NCI-H2029 treated with DMSO at 0.1 percent for 48 hours (cell line): ENCODE measurements around the gene RADIL.

Experiments used
- DNase-seq: peaks from one replicate; lab custom pipeline; 2025; lab: John Stamatoyannopoulos, UW

Gene RADIL

DNA sequence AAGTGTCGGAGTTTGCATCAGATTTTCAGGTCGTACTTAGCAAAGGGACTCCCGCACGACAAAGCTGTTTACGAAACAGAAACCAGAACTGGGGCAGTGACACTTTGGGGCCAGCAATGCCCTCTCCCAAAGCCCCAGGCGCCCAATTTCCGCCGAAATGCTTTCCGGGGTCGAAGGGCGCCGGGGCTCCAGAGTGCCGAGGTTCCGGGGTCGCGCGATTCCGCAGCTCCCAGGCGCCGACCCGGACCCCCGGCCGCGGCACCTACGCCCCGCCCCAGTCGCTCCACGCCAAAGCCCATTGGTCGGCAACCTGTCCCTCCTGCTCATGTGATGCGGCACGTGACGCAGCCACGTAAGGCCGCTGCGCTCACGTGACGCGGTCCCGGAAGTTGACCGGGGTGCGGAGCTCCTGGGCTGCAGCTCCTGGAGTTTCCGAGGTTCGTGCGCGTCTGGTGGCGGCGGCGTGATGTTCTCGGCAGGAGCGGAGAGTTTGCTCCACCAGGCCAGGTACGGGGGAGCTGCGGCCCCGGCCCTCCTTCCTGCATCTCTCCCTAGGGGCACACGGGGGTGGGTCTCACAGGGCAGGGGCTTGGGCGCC is 108.2 kb downstream of the RADIL start, which contains the start of gene AP5Z1:
TSS of gene AP5Z1 (plus strand) at position 374 of the 598 bp plus-strand sequence. CDS start at position 467, 93 bp downstream.
- DNase-seq = peak; percentile 67

DNA sequence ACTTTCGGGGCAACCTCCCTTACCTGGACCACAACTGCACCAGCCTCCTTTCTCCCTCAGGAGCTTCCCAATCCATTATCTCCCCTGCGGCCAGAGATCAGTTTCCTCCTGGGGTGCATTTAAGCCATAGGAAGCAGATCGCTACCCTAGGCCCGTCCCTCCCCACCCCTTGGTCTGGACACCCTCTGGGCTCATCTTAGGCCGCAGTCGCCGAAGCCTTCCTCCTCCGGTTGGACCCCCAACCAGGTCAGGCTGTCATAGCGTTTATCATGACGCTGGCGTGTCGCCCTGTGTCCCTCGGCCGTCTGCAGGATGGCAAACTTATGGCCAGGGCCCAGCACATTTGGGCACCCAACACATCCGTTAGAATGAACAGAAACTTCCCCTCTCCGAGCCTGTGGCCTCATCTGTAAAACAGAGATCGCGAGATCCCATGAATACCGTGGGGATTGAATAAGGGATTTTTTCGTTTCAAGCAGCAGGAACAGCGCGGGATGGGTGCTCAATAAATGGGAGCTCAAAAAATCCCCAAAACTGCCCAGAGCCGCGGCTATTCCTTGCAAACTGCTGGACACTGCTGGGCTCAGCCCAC is 108.8 kb downstream of the RADIL start:
- peak; percentile 17 for DNase-seq

DNA sequence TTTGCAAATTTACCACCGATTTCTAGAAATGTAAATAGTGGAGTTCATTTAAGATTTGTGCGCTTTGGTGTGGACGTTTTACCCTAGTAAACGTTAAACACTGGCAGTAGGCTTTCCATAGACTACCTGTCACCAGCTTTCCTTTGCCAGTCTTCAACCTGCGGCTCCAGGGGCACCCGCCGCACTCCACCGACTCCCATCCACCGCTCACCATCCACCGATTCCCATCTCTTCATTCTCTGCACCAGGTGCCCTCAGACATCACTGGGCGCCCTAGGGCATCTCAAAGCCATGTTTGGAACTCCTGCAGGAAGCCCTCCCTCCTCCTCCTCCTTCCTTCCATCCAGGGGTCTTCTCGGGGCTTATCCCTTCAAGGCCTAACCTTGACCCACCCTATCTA is 109.5 kb downstream of the RADIL start:
- DNase-seq = no peak

DNA sequence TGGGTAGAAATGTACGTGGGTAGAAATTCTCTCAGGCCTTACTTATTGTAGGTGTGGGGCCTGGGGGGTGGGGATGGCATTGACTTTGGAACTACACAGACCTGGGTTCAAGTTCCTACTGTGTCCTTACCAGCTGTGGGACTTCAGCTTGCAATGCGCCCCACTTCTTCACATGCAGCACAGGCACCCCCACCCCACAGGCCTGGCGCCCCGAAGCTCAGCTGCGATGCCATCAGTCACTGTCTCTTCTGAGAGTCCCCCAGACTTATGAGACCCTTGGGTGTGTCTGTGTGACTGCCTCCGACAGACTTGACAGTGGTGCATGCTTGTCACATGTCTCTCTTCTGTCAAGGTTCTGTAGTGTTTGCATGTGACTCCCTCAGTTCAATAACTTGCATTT is 111.2 kb downstream of the RADIL start:
- DNase-seq = no peak

DNA sequence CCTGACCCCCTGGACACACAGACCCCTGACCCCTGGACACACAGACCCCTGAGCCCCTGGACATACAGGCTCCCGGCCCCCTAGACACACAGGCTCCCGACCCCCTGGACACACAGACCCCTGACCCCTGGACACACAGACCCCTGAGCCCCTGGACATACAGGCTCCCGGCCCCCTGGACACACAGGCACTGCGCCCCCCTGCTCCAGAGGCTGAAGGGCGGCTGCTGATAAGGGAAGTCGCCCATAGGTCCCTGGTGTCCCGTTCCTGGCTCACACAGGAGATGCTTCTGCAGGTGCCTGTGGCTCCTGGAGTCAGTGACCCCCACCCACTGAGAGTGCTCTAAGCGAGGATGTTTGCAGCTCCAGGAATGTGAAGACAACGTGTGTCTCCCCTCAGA is 111.8 kb downstream of the RADIL start:
- no peak for DNase-seq

DNA sequence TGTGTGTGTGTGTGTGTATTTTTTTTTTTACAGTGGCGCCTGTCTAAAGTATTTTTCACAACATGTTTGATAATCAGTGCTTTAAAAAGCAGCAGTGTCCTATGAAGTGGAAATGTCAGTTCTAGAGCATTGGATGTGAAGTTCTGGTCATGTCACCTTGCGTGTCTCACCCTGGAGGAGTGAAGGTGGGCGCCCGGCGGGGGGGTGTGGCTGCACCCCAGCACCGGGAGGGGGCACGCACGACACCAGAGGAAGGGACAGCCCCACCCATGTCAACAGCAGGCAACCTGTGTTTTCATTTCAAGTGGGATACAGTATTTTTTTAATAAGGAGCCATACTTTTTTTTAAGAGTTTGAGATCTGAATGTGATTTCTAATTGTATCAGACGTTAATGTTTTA is 112.6 kb downstream of the RADIL start:
- DNase-seq = no peak

DNA sequence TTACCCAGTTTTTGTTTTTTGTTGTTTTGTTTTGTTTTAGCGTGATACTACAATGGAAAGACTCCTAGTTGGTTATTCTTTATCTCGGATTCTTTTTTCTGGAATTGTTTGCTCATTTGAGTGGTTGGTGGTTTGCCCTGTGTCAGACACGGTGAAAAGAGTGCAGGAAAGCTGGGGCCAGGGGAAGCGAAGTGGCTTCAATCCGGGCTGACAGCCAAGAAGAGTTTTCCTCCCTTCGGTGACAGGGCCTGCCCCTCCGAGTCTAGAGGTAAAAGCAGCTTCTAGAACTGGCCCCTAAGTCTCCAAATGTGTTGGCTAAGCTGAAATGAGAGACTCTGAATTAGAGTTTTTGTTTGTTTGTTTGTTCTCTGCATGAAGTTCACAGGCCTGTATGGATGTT is 113.8 kb downstream of the RADIL start:
- DNase-seq = peak; percentile 50

DNA sequence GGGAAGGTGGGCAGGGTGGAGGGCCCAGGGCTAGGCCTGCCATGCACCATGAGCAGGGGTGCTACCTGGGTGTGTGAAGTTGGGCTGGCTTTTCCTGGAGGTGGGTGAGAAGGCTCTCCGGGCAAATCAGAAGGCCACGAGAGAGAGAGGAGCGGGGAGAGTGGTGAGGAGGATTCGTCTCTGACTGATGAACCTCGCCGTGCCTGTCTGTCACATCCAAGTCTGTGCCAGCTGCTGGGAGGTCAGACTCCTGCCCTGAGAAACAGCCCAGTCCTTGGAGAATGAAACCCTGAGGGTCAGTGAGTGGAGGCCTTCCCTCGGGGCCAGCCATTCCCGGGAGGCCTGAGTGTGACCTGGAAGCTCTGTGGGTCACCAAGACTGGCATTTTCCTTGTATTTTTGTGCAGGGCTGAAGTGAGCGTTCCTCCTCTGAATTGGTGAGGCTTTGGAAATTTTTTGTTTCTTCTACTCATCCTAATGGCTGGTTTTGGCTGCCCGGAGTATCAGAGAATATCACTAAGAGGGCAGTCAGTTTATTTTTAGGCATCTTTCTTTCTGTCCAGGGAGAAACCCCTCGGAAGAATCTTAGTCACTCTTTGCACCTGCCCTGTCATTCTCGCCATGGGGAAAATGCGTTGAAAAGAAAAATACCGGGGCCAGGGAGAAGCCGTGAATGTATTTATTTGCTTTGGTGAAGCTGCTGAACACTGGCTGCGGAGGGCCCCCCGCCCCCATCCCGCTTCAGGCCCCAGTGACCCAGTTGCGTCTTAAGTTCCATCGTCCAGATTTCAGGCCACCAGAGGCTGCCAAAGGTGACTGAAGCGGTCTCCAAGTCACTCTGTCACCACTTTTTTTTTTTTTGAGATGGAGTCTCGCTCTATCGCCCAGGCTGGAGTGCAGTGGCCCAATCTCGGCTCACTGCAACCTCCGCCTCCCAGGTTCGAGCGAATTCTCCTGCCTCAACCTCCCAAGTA is 114.6 kb downstream of the RADIL start:
- DNase-seq = no peak

DNA sequence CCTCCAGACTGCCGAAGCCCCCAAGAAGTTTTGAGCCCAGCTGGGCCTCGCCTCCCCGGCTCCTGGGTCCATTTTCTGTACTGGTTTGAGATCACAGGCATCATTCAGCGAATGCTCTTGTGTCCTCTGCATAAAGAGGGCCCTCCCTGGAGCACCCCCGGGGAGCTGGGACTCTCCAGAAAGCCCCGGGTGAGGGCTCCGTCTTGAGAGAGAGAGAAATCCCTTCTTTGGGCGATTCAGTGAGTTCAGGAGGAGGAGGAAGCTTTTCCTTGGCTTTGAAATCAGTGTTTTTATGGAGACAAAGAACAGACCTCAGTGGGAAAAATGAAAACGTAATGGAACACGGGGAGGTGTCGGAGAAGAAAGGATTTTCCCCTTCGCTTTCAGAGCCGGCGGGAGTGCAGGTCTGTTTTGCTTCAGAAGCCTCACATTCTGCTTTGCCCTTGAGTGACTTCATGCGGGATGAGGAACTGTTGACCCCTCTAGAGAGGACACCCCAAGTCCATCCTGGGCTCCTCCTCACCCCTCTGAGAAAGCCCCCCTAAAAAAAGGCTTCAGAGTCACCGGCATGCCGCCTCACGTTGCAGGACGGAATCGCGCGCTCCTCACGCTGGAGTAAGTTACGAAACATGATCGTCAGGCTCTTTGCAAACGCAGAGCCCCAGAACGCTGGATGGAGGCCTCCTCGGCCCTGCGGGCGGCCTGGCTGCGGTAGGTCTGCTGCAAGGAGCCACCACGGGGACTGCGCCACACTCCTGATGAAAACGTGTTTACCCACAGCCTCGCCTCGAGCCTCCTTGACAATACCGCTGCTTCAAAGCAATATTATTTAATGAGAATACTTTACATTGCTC is 116.6 kb downstream of the RADIL start:
- no peak for DNase-seq

DNA sequence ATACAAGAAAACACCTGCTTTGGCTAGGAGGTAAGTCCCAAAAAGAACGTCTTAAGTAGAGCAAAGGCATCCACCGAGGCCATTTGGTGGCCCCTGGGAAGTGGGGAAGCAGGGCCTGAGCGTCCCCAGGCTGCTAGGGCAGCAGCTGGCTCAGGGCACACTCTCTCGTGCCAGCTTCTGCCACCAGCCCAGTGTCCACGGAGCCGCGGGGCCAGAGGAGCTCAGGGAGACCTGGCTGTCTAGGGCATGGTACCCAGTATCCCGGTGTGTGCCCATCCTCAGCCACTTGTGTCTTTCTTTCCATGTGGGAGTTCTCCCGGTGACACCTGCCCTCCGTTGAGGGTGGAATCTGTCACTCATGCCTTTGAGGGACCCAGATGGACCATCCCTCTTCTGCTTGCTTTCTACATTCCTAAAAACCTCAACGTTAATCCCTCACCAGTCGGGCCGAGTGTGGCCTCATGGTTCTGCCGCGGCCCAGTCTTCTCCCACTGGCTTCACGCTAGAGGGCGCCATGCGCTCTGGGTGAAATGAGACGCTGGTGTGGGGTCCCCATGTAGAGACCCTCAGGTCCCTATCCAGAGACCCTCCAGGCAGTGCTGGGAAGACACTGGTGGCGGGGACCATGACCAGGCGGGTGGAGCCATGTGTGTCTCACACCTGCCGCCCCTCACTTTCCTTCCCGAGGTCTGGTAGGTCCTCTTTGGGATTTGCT is 117.6 kb downstream of the RADIL start:
- no peak for DNase-seq

DNA sequence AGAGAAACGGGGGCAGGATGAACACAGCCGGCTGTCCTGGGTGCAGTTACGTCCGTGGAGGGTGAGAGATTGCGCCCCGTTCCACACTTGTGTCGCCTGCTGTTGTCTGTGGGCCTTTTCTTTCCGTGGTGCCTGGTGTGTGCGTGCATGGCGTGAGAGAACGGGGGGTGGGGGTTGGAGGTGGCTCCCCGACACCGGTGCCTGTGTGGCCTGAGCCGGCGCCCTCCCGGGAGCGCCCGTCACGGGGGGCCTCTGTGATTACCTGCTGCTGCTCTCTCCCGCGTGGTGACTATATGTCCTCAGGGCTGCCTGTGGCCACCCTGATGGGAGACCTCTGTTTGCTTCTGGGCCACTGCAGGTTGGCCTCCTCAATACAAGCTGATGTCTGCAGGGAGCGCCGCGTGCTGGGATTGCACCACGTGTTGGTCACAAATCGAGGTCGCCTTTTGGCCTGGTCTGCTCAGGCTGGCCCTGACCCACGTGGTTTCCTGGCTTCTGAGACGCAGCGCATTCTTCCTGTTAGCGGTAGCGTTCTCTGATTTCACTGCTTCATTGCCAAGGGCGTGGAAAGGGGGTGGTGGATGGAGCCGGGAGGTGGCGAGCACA is 119.0 kb downstream of the RADIL start:
- no peak for DNase-seq

DNA sequence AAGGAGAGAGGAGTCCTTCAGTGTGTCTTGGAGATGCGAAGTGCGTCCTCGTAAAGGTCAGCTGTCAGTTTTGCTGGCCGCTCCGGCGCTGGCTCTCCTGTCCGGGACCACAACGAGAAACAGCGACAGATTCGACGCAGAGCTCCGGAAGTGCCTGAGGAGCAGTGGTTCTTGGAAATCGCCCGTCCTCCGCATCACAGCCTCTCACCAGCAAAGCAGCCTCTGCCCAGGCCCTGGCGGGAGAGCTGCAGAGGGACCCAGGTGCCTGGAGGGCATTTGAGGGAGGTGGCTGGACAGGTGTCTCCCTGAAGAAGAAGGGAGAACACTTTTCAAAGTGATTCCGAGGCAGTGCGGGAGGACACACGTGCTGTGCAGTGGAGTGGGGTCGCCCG is 119.7 kb downstream of the RADIL start:
- DNase-seq = no peak

DNA sequence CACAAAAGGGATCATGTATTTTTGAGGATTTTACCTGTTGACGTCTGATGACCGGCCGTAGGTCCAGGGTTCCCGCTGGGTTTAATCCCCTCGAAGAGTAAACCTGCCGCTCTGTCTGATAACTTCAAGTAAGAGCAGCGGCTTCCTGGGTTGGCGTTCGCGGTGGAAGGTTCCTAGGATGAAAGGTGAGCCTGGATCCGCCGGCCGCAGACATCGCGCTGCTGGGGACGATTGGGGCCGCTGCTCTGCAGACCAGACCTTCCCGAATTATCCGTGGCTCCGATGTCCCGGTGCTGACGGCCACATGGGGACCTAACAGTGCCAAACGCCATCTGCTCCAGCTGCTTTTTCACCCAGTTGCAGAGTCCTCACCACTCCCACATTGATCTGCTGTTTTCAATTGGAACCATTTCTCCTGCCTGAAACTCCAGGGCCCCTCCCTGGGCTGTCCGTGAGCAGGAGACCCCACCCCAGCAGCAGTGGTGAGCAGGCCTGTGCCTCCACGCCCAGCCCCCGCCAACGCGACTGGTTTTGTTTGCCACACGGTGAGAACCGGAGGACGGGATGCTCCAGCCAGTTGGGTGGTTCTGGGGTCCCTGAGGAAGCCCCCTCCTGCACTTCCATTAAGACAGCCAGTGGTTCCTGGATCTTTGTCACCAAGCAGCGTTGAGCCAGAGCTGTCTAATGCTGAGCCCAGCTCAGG is 120.3 kb downstream of the RADIL start:
- no peak for DNase-seq

DNA sequence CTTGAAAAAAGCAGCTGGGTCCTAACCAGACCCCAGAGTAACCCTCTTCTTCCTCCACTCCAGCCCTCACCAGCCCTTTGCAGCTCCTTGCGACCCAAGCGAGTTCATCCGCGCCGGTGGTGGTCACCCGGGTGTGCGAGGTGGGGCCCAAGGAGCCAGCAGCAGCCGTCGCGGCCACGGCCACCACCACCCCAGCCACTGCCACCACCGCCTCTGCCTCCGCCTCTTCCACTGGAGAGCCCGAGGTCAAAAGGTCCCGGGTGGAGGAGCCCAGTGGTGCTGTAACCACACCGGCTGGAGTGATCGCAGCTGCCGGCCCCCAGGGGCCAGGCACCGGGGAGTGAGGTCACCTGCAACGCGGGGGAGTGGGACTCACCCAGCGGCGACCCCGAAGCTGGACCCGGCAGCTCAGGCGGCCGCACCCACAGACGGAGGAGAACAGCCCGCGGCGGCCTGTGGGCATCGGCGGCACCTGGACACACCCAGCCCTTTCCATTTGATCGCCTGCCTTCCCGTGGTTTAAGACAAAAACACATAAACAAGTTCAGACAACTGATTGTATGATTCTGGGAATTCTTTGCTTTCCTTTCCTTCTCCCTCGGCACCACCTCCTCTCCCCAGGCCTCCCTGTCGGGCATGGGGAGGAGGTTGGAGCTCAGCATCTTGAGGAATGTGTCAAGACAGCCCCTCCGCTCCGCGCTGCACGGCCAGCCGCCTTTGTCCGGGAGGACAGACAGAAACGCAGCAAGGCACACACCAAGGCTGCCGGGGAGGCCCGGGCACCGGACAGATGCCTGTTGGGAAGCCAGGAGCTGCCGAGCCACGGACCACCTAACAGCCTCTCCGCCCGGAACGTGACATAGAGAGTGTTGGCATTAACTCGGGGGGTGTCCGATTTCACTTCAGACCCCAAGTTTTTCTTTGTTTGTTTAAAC is 121.1 kb downstream of the RADIL start:
- DNase-seq = no peak

DNA sequence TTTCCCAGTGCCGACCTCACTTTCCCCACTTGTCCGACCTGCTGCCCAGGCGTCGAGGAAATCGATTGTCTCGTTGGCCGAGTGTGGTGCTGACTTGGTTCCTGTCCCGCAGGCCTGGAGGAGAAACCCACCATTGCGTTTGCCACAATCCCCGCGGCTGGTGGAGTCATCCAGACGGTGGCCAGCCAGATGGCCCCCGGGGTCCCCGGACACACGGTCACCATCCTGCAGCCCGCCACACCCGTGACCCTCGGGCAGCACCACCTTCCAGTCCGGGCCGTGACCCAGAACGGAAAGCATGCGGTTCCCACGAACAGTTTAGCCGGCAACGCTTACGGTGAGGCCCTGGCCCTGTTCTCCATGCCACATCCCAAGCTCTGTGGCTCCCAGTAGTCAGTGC is 122.6 kb downstream of the RADIL start:
- no peak for DNase-seq

DNA sequence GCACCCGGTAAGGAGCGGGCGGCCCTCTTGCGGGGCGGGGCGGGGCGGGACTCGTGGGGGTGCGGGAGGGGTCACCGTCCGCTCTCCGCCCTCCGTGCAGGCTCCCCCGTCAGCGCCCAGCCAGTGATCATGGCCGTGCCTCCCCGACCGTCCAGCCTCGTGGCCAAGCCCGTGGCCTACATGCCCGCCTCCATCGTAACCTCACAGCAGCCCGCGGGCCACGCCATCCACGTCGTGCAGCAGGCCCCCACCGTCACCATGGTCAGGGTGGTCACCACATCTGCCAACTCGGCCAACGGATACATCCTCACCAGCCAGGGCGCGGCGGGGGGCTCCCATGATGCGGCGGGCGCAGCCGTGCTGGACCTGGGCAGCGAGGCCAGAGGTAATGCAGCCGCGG is 124.3 kb downstream of the RADIL start:
- DNase-seq = no peak

DNA sequence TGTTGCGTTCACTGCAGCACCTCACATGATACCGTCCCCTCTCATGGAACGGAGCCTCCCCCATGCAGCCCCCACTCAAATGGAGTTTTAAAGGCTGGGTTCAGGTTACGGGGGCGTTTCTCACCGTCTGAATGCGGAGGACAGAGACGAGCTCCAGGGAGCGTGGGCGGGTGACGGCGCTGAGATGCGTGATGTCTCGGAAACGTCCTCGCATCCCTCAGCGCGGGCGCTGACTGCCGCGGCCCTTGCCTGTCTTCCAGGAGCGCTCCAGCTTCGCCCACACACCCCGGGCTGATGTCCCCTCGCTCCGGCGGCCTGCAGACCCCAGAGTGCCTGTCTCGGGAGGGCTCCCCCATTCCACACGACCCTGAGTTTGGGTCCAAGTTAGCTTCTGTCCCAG is 124.7 kb downstream of the RADIL start:
- DNase-seq = no peak

DNA sequence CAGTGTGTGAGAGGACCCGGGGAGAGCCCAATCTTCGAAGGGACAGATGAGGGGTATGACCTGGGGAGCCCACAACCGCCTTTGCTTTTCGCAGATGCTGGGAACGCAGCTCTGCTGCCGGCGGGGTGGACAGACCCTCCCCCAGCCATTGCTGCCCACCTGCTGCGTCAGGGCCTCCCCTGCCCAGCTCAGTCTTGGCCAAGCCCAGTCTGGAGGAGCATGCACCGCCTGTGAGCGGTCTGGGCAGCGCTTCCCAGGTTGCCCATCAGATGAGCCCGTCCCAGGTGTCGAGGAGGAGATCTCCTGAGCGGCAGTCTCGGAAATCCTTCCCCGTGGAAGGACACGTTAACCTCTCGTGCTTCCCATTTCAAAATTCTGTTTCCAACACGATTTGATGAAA is 125.4 kb downstream of the RADIL start:
- no peak for DNase-seq

DNA sequence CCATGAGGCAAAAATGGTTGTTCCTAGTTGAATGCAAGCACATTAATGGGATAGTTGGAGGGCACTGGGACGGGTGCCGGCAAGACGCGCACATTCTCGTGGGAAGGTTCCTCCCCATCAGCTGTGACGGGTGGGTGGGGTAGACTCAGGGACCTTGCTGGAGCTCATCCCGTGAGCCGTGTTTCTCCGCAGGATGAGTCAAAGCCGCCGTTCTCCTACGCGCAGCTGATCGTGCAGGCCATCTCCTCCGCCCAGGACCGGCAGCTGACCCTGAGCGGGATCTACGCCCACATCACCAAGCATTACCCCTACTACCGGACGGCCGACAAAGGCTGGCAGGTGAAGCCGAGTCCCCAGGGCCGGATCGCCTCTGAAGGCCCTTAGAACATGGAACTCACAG is 128.5 kb downstream of the RADIL start:
- DNase-seq = no peak
